GM19452 (cell line): ENCODE results near the gene PACRG.

Experiments
- ATAC-seq: cut with Tn5 transposase; IDR thresholded peaks from one replicate; pipeline ENCODE4 v1.9.1; 2021; ENCODE audit not compliant: unreplicated experiment

PACRG gene

GRCh38 chr6:162998777-162999176 lies 271.0 kb downstream of the PACRG start:
- no peak for ATAC-seq

DNA sequence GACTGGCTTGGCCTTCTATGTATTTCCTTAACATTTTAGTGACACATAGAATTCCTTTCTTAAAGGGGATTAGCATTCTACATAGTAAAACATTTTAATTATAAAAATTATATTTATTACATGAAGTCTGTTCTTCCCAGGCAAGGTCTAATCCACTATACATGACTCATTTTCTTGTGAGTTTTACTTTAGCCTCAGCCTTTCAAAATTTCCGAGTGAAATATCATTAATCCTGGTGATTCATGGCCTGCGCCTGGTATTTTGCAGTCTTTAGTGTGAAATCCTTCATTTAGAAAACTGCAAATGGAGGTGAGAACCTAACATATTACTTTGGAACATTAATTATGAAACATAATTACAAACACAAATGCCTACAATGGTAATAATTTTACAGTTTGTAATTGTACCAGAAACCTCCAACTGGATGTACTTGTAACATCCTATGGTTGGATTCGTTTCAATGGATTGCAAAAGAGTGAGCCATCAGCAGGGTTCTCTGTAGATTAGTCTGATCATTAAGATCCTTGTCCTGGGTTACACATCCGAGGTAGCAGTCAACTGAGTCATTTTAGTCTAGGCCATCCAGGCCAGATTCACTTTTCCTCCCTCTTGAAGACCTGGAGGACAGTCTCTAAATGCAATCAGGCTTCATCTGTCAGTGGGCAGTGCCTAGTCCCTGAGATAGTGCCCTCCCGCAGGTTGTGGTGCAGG lies 272.0 kb downstream of the PACRG start:
- ATAC-seq: no peak

GRCh38 chr6:163001330-163001729 lies 273.6 kb downstream of the PACRG start:
- ATAC-seq: peak; percentile 99

GRCh38 chr6:163008186-163008585 lies 280.4 kb downstream of the PACRG start:
- no peak for ATAC-seq

DNA sequence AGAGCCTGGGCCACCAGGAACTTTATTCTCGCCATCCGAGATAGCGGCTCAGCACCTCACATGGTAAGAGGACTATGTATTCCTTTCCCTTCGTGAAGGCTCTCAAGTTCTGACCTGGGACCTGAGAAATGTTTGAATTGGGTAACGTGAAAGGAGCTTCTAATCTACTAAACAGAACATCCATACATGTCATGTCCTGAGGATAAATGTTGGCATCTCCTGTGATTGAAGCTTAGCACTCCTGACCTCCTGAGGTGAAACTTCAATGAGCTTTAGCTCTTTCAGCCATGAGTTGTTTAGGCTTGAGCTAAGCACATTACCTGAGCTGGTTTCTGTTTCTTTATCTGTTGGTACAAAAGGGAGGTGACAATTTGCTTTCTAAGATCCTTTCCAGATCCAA lies 280.9 kb downstream of the PACRG start:
- no peak for ATAC-seq

GRCh38 chr6:163010145-163010544 lies 282.4 kb downstream of the PACRG start:
- no peak for ATAC-seq

- no peak for ATAC-seq
These were observed 287.0 kb downstream of the PACRG start for GRCh38 chr6:163014736-163015135.

- no peak for ATAC-seq
These were observed 290.0 kb downstream of the PACRG start for GRCh38 chr6:163017801-163018200.

- ATAC-seq: no peak
These were observed 292.2 kb downstream of the PACRG start for GRCh38 chr6:163019926-163020325.

GRCh38 chr6:163021054-163021453 lies 293.3 kb downstream of the PACRG start:
- ATAC-seq: no peak

GRCh38 chr6:163023700-163024099 lies 295.9 kb downstream of the PACRG start:
- no peak for ATAC-seq

DNA sequence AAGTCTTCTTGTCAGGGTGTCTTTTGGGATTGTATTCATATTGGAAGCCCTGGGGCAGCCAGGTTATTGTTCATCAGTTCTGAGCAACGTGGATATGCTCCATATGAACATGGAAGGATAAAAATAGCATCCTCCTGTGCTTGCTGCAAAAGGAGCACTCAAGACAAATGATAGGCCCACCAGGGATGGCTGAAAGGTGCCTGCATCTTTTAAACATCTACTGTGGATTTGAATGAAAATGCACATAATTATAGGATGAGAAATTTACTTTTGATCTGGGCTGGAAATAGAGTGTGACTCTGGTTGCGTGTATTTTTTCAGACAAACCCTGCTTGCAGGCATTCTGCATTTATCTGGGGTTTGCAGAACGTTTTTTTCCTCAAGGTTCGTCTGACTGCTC lies 299.1 kb downstream of the PACRG start:
- ATAC-seq: no peak

DNA sequence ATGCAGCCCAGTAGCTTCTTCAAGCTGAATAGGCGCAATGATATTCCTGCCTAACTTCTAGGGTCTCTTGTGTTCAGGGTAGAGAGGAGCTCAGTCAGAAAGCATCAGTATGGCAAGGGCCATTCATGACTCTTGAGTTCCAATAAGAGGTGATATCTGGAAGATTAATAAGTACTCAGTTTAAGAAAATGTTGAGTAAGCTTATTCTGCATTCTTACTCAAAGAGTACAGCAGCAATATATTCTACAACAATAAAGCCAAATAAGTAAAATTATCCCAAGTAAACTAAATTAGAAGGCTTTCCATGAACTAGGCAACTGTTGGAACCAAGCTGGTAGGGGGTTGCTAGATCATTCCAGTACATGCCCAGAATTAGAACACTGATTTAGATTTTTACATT lies 303.2 kb downstream of the PACRG start:
- ATAC-seq: no peak

DNA sequence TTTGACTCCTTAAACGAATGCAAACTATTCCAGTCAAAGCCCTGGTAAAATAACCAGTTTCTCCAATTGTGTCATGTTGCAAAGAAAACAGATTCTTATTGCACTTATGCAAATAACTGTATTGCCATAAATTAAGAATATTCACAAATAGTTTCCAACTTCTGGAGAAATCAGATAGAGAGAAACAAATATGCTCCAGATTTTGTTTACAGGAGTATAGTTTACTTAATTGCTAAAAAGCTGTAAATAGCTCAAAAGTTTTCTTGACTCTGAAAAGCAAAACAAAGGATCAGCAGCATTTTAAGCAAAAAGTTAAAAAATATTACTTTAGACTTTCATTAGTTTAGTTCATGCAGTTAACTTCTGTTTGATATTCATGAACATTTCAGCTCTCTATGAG lies 304.2 kb downstream of the PACRG start:
- ATAC-seq: no peak

- no peak for ATAC-seq
These were observed 308.4 kb downstream of the PACRG start for GRCh38 chr6:163036160-163036645.

DNA sequence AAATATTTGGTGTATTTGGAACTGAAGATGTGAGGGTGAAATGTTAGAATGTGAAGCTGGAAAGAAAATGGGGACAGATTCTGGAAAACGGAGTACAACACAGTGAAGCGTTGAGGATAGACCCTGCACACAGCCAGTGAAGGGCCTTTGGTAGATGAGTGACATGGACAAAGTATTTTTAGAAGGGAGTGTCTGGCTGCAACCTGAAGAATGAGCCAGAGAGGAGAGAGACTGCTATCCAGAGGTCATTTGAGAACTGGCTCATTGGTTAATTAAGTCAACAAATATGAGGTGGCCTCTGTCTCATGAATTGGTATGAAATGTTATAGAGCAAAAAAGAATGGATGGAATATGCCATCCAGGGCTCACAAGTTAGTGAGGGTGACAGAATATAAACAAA lies 310.5 kb downstream of the PACRG start:
- ATAC-seq: no peak

DNA sequence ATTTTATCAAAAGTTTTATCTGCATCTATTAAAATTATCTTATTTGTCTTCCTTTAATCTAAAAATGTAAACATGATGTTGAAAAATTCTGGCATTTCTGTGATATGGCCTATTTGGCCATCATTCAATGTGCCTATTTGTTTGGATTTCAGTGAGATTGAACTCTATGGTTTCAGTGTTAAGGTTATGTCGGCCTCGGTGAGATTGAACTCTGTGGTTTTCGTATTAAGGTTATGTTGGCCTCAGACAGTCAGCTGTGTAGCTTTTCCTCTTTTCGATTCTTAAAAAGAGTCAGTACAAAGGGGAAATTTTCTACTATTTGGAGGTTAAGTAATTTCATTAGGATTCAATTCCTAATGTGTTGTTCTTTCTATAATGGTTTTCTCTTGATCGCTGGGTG lies 320.6 kb downstream of the PACRG start:
- no peak for ATAC-seq

DNA sequence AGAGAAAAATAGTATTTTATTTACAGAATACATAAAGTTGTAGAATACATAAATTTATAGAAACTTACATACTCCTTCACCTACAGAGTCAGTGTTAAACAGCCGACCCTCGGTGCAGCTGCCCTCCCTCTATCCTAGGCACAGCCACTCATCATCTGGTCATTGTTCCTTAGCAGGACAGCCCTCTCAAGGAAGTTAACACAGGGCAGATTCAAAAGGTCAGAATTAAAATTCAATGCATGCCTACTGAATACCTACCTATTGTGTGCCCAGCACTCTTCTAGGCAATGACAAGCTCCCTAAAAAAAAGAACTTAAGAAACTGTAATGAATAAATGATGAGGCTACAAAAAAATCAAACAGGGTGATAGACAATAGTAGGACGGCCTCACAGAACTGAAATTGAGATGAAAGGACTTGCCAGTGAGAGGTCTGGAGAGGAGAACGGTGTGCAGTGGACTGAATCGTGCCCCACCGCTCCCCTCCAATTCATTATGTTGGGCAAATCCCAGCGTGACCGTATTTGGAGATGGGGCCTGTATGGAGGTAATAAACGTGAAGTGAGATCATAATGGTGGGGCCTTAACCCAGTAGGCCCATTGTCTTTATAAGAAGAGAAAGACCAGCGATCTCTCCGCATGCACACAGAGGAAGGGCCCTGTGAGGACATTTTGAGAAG lies 326.0 kb downstream of the PACRG start:
- no peak for ATAC-seq

DNA sequence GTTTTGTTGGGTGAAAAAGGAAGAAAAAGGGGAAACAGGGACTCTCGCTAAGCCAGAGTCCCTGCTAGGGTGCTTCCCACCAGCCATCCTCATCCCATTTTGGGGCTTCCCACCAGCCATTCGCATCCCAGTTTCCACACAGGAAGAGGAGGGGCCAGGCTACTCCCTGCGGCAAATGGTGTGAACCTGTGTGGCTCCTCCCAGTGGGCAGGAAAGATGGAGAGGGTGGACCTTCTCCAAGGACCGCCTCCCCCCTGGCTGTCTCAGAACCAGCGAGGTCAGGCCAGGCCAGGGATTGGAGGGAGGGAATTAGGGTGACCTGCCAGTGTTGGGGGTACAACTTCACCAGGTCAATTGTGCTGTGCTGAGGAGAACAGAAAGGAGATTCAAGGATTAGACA lies 326.9 kb downstream of the PACRG start:
- no peak for ATAC-seq

GRCh38 chr6:163057260-163057659 lies 329.5 kb downstream of the PACRG start:
- ATAC-seq: no peak

DNA sequence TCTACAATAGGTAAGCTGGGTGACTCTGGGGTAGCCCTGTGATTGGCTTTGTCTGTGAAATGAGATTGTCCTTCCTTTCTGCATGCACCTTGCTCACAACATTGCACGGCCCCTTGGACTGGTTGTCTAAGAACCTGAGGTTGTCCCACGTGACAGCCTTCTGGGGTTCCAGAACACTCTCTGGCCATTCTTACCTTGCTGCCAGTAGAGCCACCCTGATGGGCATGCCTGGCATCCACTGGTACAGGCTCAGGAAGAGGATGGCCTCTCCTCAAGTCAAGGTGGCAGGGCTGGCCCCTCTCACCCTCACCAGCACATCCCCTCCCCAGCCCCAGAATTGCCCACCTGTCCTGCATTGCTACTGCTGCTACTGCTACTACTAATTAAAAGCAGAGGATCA lies 335.0 kb downstream of the PACRG start:
- ATAC-seq: no peak

DNA sequence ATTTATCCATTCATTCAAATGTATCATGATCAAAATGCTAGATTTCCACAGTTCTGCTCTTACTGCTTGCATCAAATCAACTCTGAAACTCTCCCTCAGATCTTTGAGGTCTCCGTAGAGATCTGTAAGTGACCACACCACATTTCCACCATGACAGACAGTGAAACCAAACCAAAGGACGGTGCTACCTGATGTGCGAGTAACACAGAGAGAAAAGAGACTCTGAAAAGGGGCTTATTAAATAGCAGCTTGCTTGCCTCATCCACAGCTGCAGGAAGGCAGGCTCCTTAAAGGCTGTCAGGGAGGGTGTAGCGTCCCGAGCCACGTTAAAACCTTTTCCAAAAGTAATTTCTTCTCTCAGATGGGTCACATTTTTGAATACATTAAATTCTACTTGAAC lies 335.8 kb downstream of the PACRG start:
- ATAC-seq: no peak

DNA sequence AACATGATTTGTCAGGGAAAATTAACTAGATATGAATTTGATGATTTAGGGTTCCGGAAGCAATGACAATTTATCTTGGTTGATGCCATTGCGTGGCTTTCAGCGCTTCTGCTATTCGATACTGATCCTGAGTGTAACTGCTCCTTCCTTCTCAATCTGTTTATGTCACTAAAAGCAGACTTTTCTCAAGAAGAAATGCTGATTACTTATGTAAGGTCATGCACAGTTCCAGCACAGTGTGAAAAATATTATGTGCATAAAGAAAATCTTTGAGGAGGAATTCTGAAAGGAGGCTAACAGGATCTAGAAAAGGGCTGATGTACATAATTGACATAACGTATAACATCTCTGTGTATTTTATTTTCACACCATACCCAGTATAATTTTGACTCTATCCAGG lies 336.6 kb downstream of the PACRG start:
- ATAC-seq: no peak
